NCI-H345 treated with DMSO at 0.1 percent for 48 hours (cell line): ENCODE results near the gene ZNF385A.
A peak's percentile ranks its signal among the peaks of the same experiment; 100 is the strongest.

Source experiments
- DNase-seq: peaks from one replicate; lab custom pipeline; 2025; ENCODE audit not compliant: unreplicated experiment; lab: John Stamatoyannopoulos, UW

The ZNF385A gene

GRCh38 chr12:54416687-54417603, 32.4 kb upstream of the ZNF385A start:
- DNase-seq = no peak

DNA sequence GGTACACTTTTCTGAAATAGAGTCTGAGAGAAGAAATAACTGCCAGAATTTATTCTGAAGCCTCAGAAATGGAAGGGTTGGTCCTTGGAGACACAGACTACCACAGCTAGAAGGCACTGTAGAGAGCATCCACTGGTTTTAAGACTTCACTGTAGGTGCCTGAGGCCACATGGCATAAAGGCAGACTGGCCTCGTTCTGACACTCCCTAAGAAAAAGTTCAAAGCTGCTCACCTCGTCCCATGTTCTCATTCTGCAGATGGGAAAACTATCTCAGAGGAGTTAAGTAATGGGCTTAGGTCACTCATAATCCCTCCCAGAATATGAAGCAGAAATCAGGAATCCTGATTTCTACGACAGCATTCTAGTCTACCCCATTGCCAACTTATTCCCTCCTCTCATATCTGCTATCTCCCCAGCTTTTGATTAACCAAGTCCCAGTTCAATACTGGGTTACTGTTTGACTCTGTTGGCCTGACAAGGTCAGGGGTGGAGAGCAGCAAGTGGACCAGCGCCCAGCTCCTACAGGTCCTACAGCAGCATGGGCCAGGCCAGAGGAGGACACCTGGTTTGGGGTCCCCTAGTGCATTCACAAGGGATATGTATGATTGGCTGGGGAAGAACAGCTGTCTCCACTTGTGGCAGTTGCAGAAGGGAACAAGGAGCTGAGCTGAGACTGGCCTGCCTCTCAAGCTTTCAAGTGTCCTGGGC, 30.8 kb upstream of the ZNF385A start:
- DNase-seq = no peak

GRCh38 chr12:54413284-54414190, 29.0 kb upstream of the ZNF385A start:
- DNase-seq = no peak

GRCh38 chr12:54412786-54413185, 28.3 kb upstream of the ZNF385A start:
- DNase-seq = no peak

DNA sequence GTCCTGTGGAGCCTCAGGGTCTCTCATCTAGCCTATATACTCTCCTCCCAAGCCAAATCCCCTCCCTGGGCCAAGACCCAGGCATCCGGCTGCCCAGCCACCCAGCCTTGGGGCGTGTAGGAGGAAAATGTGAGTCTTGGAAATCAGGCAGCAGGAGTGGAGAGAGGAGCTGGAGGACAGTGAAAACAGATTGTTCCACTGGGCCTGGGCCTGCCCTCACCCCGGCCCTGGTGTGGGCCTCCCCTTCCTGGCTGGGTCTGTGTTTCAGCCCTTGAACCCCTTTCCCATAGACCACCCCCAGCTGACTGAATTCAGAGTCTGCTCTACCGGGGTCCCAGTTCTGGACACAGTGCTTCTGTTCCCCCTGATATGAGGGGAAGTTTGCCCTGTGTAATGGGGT, 27.8 kb upstream of the ZNF385A start:
- no peak for DNase-seq

DNA sequence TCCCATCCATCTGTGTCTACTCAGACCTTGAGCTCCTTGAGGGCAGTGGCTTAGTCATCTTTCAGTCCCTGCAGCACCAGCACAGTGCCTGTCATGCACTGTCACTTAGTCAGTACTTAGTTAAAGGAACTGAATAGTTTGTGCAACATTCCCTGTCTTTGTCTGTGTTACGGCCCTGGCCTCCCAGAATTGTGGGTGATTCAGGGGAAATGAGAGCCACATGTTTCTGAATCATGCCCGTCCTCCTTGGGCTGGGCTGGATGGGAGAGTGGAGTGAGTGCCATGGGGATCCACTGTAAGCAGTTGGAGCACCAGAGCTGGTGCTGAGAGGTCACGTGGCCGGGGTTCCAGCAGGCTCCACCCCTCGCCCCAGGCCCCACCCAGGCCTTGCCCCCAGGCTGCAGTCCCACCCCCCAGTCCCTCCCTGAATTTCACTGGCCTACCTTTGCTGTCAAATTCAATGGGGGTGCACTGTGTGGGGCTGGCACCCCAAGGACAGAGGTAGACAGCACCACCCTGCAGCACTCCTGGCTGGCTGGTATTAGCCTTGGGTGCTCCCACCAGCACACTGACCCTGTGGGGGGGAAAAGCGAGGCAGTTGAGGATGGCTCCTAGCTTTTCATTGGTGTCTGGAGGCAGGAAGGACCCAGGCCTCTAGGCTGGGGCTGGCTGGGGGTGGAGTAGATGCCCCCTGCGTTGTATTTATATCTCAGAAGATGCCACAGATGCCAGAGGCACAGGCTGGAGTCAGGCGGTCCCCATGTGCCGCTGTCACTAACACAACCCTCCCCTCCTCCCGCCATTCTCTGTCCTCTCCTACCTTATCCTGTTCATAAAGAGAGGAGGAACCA, 27.1 kb upstream of the ZNF385A start:
- DNase-seq = no peak

- no peak for DNase-seq
Observed at GRCh38 chr12:54409267-54409666, 24.7 kb upstream of the ZNF385A start.

GRCh38 chr12:54407183-54407905, 22.8 kb upstream of the ZNF385A start:
- no peak for DNase-seq

- no peak for DNase-seq
Observed at GRCh38 chr12:54405573-54405972, 21.0 kb upstream of the ZNF385A start.

- no peak for DNase-seq
Observed at GRCh38 chr12:54405106-54405505, 20.6 kb upstream of the ZNF385A start.

GRCh38 chr12:54404061-54405004, 19.8 kb upstream of the ZNF385A start:
- DNase-seq = no peak

- DNase-seq = no peak
Observed at GRCh38 chr12:54401119-54401518, 16.6 kb upstream of the ZNF385A start.

DNA sequence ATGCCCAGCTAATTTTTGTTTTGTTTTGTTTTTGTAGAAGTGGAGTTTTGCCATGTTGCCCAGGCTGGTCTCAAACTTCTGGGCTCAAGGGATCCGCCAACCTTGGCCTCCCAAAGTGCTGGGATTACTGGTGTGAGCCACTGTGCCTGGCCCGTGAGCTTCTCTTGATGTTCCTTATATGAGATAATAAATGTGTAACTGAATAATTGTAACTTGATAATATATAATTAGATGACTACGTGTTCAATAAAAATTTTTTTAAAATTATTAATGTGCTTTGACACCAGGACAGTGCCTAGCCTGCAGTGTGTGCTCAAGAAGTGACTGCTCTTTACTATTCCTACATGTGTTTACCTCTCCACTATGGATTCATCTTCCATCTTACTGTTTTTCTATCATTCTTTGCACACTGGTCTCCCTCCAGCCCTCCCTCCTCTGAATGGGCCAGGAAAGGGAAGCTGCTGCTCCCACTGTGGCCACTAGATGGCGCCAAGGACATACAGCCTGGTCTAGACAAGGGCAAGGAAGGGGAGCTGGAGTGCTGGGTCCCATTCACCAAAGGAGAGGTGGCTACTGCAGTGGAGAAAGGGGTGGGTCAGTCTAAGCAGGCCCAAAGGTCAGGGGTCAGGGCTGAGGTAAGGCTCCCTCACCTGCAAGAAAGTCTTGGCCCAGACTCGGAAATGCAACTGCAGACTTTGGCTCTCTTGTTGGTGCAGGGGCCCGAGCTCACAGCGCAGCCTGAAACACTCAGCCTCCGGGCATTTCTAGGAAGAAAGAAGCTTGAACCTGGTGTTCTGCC, 14.7 kb upstream of the ZNF385A start:
- peak; percentile 54 for DNase-seq

DNA sequence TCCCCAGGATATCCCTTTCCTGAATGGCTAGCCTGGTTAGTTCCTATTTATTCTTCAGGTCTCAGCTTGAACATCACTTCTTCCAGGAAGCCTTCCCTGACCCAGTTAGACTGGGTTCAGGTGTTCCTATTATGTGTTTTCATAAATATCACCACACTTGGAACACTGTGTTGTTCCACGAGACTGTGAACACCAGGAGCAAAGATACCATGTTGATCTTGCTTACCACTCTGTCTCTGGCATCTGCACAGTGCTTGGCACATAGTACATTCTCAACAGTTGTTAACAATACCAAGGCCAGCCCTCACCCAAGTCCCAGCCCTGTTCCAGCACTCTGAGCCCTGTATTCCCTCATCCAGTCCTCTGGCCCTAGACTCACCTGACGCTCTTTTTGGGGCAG, 13.7 kb upstream of the ZNF385A start:
- DNase-seq = no peak

DNA sequence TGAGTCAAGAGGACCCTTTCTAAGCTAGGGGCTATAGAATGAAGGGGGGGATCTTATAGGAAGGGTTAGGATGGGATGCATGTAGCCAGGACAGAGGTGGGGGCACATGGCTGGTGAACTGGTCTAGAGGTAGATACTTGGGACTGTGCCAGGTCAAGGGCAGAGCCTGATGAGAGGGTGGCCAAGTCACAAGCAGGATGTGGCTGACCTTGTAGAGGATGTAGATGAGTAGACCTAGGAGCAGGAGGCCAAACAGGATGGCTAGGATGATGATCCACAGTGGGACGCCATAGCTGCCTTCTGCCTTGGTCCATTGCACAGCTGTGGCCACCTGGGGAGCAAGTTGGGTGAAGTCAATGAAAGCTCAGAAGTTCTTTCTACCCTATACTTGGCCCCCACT, 12.6 kb upstream of the ZNF385A start:
- no peak for DNase-seq

DNA sequence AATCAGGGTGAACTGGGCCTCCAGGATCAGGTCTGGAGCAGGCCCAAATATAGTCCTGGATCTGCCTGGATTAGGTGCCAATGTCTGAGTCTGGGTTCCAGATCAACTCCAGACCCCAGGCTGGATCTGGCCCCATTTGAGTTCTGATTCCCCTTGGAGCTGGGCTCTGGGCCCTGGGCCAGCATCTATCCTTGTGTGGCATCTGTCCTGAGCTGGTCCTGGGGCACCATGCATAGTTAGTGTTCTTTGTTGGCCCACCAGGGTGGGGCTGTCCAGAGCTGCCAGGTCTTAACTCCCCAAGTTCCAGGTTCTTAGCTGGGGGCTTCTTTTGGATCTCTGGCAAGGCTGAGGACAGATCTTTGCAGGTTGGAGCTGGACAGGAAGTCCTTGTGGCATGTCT, 11.0 kb upstream of the ZNF385A start:
- no peak for DNase-seq

DNA sequence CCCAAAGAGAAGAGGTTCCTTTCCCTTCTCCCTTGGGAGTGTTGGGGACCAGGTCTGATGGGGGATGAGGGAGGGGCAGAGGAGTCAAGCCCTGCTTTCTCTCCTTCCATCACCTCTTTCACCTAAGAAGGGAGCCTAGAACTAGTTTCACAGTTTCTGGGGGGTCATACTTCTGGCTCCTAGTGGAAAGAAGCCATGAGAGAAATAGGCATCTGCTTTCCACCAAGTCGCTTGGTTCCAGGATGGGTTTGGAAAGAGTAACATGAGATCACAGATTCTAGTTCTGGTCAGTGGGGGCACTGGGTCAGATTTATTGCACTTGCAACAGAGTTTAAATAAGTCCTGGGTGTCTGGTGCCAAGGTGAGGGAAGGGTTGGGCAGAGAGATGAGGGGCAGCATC, 10.5 kb upstream of the ZNF385A start:
- DNase-seq = no peak

- peak; percentile 31 for DNase-seq
Observed at GRCh38 chr12:54394281-54394719, 9.8 kb upstream of the ZNF385A start.
